Upper lobe of left lung (tissue), 6 donors: ENCODE data around the gene DPM2. TPM values are rescaled to one million over a fixed set of nuclear protein-coding genes. Genes with fewer than 3 reads are reported as not detected.
A peak's percentile ranks its signal among the peaks of the same experiment; 100 is the strongest.

Experiments
- ATAC-seq, 2 donors: fragments of 200-7000 bp; cut with Tn5 transposase; one replicate each; pipeline ENCODE4 v1.9.1; 2022; ENCODE audit warnings: mild to moderate bottlenecking in 2 of 2, moderate library complexity in 2 of 2; ENCODE audit not compliant: low FRiP score in 2 of 2
- DNase-seq, 2 donors: peaks; one replicate each; pipeline ENCODE4 v3.0.0-alpha.2; 2019 to 2020
- H3K27ac ChIP-seq, 4 donors: fragments of 200-600 bp; sonication (generic); one replicate each; pipeline ENCODE4 v1.5.1; 2016 to 2019
- H3K27me3 ChIP-seq, 4 donors: fragments of 200-600 bp; sonication (generic); one replicate each; pipeline ENCODE4 v1.5.1; 2017 to 2019
- H3K36me3 ChIP-seq, 4 donors: fragments of 200-600 bp; sonication (generic); one replicate each; pipeline ENCODE4 v1.5.1; 2016 to 2019
- H3K4me1 ChIP-seq, 4 donors: fragments of 200-600 bp; sonication (generic); one replicate each; pipeline ENCODE4 v1.5.1; 2018 to 2019
- H3K4me3 ChIP-seq, 4 donors: fragments of 200-600 bp; sonication (generic); one replicate each; pipeline ENCODE4 v1.5.1; 2017 to 2019; ENCODE audit warnings: mild to moderate bottlenecking in 2 of 4, moderate library complexity in 1 of 4
- H3K9me3 ChIP-seq, 4 donors: fragments of 200-600 bp; sonication (generic); one replicate each; pipeline ENCODE4 v1.5.1; 2018 to 2019
- CTCF ChIP-seq, 6 experiments: fragments of 450-650 bp in 4 of 6; fragments of 200-600 bp in 2 of 6; sonication (generic) in 2 of 6; IDR thresholded peaks; one replicate each; pipeline ENCODE4 v1.5.1; 2016 to 2019; ENCODE audit warnings: antibody characterized with exemption in 6 of 6
- EP300 ChIP-seq, 4 donors: sonication (generic); formaldehyde crosslinking; IDR thresholded peaks; one replicate each; pipeline ENCODE4 v1.5.1; 2017; ENCODE audit warnings: antibody characterized with exemption in 4 of 4, control low read depth in 2 of 4
- POLR2A ChIP-seq, 4 donors: fragments of 450-650 bp; IDR thresholded peaks; one replicate each; pipeline ENCODE4 v1.5.1; 2016 to 2017; ENCODE audit warnings: antibody characterized with exemption in 4 of 4, mild to moderate bottlenecking in 2 of 4
- POLR2AphosphoS5 ChIP-seq, 2 donors: sonication (generic); formaldehyde crosslinking; IDR thresholded peaks; one replicate each; pipeline ENCODE4 v1.5.1; 2017; ENCODE audit warnings: antibody characterized with exemption in 2 of 2
- WGBS, 2 donors: methylation state at CpG; one replicate each; pipeline ENCODE4 v1.1.5; 2017 to 2018; 5-methylcytosine and 5-hydroxymethylcytosine counted together
- total RNA-seq, 6 donors: library from RNA; depleted of rRNA in 4 of 6; stranded (reverse); fragments of >200 nt in 4 of 6; gene quantifications; one replicate each; pipeline versions ENCODE4 v1.1.0 to v1.2.1, GENCODE V29; 2016 to 2021
- donor health status: DM: no; HTN: no; CAD: no; lungs with moderate emphysema.
- donor health status: DM: no; HTN: yes; CAD: no; lungs with severe emphysema.

DPM2 gene
- total RNA-seq, 6 donors from 2014 or later, result 20.1 to 40.7 (median 25.6) TPM

GRCh38 chr9:127916720-127917581 is 20.7 kb downstream of the DPM2 start, which contains the start of gene ST6GALNAC4:
Gene ST6GALNAC4 (minus strand): TSS chr9:127917041. CDS start chr9:127916419, 622 bp downstream.
- H3K4me1 ChIP-seq, result peaks cover 63 to 85% (median 71%) of the 10 kb centered on the region in 4 donors
- H3K36me3 ChIP-seq, result peaks cover 3 to 21% (median 7%) of the 10 kb centered on the region in 4 donors
- TF ChIP-seq POLR2A (IDR thresholded peaks at IDR 0.05) (peak in 1 of 4 donors; percentile 74), EP300 (IDR thresholded peaks at IDR 0.05) (no peak), POLR2AphosphoS5 (IDR thresholded peaks at IDR 0.05) (peak; percentile 24 to 61)
- H3K27ac ChIP-seq, result peak within 1 kb of the TSS; percentile 45 to 87 (median 74)
- ATAC-seq (peak; percentile 92 to 94), DNase-seq (peak; percentile 97 to 100)
- WGBS, 2 donors, result 4 to 11% methylated on average over 13 to 31 of the region's 71 CpGs
- H3K4me3 ChIP-seq, result peak within 1 kb of the TSS; percentile 54 to 90 (median 73)
- H3K27me3 ChIP-seq, result no peaks in the 10 kb centered on the region
- H3K9me3 ChIP-seq, result no peaks in the 10 kb centered on the region

GRCh38 chr9:127915801-127916719 is 21.6 kb downstream of the DPM2 start:
- Histone ChIP-seq H3K27ac (peak overlapping the region; percentile 45 to 87 (median 74)), H3K36me3 (peaks cover 6 to 28% (median 11%) of the 10 kb centered on the region in 4 donors), H3K4me1 (peaks cover 57 to 84% (median 67%) of the 10 kb centered on the region in 4 donors), H3K4me3 (peak overlapping the region; percentile 54 to 90 (median 73)), H3K27me3 (no peaks in the 10 kb centered on the region), H3K9me3 (no peaks in the 10 kb centered on the region)
- ATAC-seq, result no peak
- TF ChIP-seq POLR2A (IDR thresholded peaks at IDR 0.05), result no peak
- TF ChIP-seq EP300 (IDR thresholded peaks at IDR 0.05), result no peak
- TF ChIP-seq POLR2AphosphoS5 (IDR thresholded peaks at IDR 0.05), result no peak
- no peak for TF ChIP-seq CTCF (IDR thresholded peaks at IDR 0.05)
- 28 to 38% methylated on average over 20 to 27 of the region's 27 CpGs for WGBS, 2 donors
- DNase-seq, result no peak

- Histone ChIP-seq H3K27ac (peak overlapping the region; percentile 45 to 87 (median 74)), H3K4me3 (peak overlapping the region in 3 of 4 donors; percentile 54 to 90 (median 83)), H3K27me3 (no peaks in the 10 kb centered on the region), H3K4me1 (peaks cover 62 to 85% (median 74%) of the 10 kb centered on the region in 4 donors), H3K9me3 (no peaks in the 10 kb centered on the region), H3K36me3 (peaks cover 6 to 30% (median 11%) of the 10 kb centered on the region in 4 donors)
- DNase-seq (no peak), ATAC-seq (no peak)
- 47 to 62% methylated on average over 2 of the region's 5 CpGs for WGBS, 2 donors
- no peak for TF ChIP-seq POLR2A (IDR thresholded peaks at IDR 0.05)
- TF ChIP-seq CTCF (IDR thresholded peaks at IDR 0.05), result no peak
- no peak for TF ChIP-seq POLR2AphosphoS5 (IDR thresholded peaks at IDR 0.05)
- TF ChIP-seq EP300 (IDR thresholded peaks at IDR 0.05), result no peak
Observed at GRCh38 chr9:127915325-127915752, 22.3 kb downstream of the DPM2 start.

- Histone ChIP-seq H3K9me3 (no peaks in the 10 kb centered on the region), H3K4me1 (peaks cover 56 to 73% (median 66%) of the 10 kb centered on the region in 4 donors), H3K27ac (peak overlapping the region in 3 of 4 donors; percentile 21 to 75 (median 23)), H3K4me3 (no peak overlapping the region), H3K36me3 (peaks cover 6 to 41% (median 20%) of the 10 kb centered on the region in 4 donors), H3K27me3 (no peaks in the 10 kb centered on the region)
- no peak for DNase-seq
- no peak for ATAC-seq
- WGBS, 2 donors, result 83 to 92% methylated on average over 6 to 11 of the region's 11 CpGs
- TF ChIP-seq CTCF (IDR thresholded peaks at IDR 0.05), result no peak
Observed at GRCh38 chr9:127913682-127914081, 24.0 kb downstream of the DPM2 start.
